ENCODE results near the gene ZNF827.

DNA sequence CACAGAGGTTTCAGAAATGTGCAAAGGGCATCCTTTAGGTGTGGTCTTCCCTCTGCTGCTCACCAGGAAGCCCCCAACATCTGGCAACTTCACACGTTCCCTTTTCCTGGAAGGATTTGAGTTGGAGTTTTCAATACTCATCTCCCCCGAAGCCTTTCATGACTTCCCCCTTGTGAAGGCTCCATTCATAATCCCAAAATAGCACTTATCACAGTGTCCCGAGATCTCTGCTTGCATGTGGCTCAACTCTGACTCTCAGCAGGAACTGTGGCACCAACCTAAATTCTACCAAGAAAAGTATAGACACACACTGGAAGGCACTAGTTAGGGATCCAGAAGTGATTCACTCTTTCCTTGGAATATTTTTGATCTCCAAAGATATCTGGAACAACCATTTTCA lies 40.5 kb upstream of the ZNF827 start:
- no peak for TF ChIP-seq SMAD2 (IDR thresholded peaks at IDR 0.05; ENCODE audit: low read depth, low read length)
- TF ChIP-seq, protein P1, sequence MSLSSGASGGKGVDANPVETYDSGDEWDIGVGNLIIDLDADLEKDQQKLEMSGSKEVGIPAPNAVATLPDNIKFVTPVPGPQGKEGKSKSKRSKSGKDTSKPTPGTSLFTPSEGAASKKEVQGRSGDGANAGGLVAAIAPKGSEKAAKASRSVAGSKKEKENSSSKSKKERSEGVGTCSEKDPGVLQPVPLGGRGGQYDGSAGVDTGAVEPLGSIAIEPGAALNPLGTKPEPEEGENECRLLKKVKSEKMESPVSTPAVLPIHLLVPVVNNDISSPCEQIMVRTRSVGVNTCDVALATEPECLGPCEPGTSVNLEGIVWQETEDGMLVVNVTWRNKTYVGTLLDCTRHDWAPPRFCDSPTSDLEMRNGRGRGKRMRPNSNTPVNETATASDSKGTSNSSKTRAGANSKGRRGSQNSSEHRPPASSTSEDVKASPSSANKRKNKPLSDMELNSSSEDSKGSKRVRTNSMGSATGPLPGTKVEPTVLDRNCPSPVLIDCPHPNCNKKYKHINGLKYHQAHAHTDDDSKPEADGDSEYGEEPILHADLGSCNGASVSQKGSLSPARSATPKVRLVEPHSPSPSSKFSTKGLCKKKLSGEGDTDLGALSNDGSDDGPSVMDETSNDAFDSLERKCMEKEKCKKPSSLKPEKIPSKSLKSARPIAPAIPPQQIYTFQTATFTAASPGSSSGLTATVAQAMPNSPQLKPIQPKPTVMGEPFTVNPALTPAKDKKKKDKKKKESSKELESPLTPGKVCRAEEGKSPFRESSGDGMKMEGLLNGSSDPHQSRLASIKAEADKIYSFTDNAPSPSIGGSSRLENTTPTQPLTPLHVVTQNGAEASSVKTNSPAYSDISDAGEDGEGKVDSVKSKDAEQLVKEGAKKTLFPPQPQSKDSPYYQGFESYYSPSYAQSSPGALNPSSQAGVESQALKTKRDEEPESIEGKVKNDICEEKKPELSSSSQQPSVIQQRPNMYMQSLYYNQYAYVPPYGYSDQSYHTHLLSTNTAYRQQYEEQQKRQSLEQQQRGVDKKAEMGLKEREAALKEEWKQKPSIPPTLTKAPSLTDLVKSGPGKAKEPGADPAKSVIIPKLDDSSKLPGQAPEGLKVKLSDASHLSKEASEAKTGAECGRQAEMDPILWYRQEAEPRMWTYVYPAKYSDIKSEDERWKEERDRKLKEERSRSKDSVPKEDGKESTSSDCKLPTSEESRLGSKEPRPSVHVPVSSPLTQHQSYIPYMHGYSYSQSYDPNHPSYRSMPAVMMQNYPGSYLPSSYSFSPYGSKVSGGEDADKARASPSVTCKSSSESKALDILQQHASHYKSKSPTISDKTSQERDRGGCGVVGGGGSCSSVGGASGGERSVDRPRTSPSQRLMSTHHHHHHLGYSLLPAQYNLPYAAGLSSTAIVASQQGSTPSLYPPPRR (CRISPR knock-in tag; IDR thresholded peaks at IDR 0.05; ENCODE audit: borderline replicate concordance), result no peak
- no peak for TF ChIP-seq GTF2F1 (IDR thresholded peaks at IDR 0.05; ENCODE audit: low read depth, low read length)
- TF ChIP-seq DIDO1 (tag; IDR thresholded peaks at IDR 0.05; ENCODE audit: low read depth), result no peak
- no peak for TF ChIP-seq EZH2 (IDR thresholded peaks at IDR 0.05; ENCODE audit: borderline replicate concordance, low read depth, low read length)
- TF ChIP-seq, protein P2, sequence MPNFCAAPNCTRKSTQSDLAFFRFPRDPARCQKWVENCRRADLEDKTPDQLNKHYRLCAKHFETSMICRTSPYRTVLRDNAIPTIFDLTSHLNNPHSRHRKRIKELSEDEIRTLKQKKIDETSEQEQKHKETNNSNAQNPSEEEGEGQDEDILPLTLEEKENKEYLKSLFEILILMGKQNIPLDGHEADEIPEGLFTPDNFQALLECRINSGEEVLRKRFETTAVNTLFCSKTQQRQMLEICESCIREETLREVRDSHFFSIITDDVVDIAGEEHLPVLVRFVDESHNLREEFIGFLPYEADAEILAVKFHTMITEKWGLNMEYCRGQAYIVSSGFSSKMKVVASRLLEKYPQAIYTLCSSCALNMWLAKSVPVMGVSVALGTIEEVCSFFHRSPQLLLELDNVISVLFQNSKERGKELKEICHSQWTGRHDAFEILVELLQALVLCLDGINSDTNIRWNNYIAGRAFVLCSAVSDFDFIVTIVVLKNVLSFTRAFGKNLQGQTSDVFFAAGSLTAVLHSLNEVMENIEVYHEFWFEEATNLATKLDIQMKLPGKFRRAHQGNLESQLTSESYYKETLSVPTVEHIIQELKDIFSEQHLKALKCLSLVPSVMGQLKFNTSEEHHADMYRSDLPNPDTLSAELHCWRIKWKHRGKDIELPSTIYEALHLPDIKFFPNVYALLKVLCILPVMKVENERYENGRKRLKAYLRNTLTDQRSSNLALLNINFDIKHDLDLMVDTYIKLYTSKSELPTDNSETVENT (CRISPR knock-in tag; IDR thresholded peaks at IDR 0.05), result no peak
- TF ChIP-seq RCOR1 (IDR thresholded peaks at IDR 0.05; ENCODE audit: borderline replicate concordance in 1 of 2, low read depth in 2 of 2, low read length in 2 of 2), result no peak
- TF ChIP-seq, protein P3, sequence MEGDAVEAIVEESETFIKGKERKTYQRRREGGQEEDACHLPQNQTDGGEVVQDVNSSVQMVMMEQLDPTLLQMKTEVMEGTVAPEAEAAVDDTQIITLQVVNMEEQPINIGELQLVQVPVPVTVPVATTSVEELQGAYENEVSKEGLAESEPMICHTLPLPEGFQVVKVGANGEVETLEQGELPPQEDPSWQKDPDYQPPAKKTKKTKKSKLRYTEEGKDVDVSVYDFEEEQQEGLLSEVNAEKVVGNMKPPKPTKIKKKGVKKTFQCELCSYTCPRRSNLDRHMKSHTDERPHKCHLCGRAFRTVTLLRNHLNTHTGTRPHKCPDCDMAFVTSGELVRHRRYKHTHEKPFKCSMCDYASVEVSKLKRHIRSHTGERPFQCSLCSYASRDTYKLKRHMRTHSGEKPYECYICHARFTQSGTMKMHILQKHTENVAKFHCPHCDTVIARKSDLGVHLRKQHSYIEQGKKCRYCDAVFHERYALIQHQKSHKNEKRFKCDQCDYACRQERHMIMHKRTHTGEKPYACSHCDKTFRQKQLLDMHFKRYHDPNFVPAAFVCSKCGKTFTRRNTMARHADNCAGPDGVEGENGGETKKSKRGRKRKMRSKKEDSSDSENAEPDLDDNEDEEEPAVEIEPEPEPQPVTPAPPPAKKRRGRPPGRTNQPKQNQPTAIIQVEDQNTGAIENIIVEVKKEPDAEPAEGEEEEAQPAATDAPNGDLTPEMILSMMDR (IDR thresholded peaks at IDR 0.05 in 2 of 3, conservative IDR thresholded peaks at IDR 0.05 in 1 of 3; ENCODE audit: insufficient read depth in 2 of 3, low read depth in 1 of 3, low read length in 3 of 3), result no peak
- no peak for TF ChIP-seq RUNX1 (IDR thresholded peaks at IDR 0.05; ENCODE audit: low read depth)
- no peak for TF ChIP-seq MTF1 (CRISPR knock-in tag; IDR thresholded peaks at IDR 0.05; ENCODE audit: borderline replicate concordance)
- no peak for TF ChIP-seq FOS (IDR thresholded peaks at IDR 0.05; ENCODE audit: extremely low read depth, insufficient read length)
- TF ChIP-seq TOE1 (IDR thresholded peaks at IDR 0.05; ENCODE audit: borderline replicate concordance), result no peak
- no peak for TF ChIP-seq TOE1 (CRISPR knock-in tag; IDR thresholded peaks at IDR 0.05; ENCODE audit: borderline replicate concordance, low read depth)

Measured in K562 (cell line).